AG04450 (cell line): ENCODE data around the gene EIF4G1. TPM values are rescaled to one million over a fixed set of nuclear protein-coding genes. Genes with fewer than 3 reads are reported as not detected.
A peak's percentile ranks its signal among the peaks of the same experiment; 100 is the strongest.

ENCODE experiments used
- CTCF ChIA-PET: fragments of 300-600, 350-600 bp; formaldehyde crosslinking; extraction: SDS; loops from one replicate; lab custom pipeline; 2022; ENCODE audit warnings: antibody characterized with exemption, inconsistent platforms; lab: Charles Lee
- POLR2A ChIA-PET: fragments of 350-600 bp; formaldehyde crosslinking; extraction: SDS; loops from one replicate; lab custom pipeline; 2021; ENCODE audit warnings: antibody characterized with exemption, inconsistent platforms; lab: Yijun Ruan, JAX
- DNase-seq: peaks from one replicate; pipeline ENCODE4 v3.0.0-alpha.2; 2011; ENCODE audit warnings: low read depth, low spot score
- H3K27ac ChIP-seq: one replicate; pipeline ENCODE4 v1.5.1; 2012; ENCODE audit warnings: low read depth, low read length, control low read depth
- H3K27me3 ChIP-seq: one replicate; pipeline ENCODE4 v1.6.0; 2012; ENCODE audit warnings: low read length; ENCODE audit not compliant: control insufficient read depth, insufficient read depth
- H3K4me3 ChIP-seq: 2 replicates; pipeline ENCODE4 v1.5.1; 2011; ENCODE audit warnings: mild to moderate bottlenecking, low read depth, low read length, control low read depth
- H3K9me3 ChIP-seq: 2 replicates; pipeline ENCODE4 v1.5.1; 2012; ENCODE audit warnings: low read length; ENCODE audit not compliant: control insufficient read depth, insufficient read depth
- polyA plus RNA-seq: library from polyadenylated mRNA; depleted of rRNA; stranded (reverse); fragments of >200 nt; gene quantifications from 2 replicates; pipeline ENCODE4 v1.2.3, GENCODE V29; 2011
- TF ChIP-seq, protein P1 (sequence below): IDR thresholded peaks from 2 replicates; pipeline ENCODE4 v1.5.1; 2011; ENCODE audit warnings: low read depth, low read length, control low read depth, inconsistent platforms

EIF4G1 gene
- polyA plus RNA-seq, 1 experiment = 191 TPM

DNA sequence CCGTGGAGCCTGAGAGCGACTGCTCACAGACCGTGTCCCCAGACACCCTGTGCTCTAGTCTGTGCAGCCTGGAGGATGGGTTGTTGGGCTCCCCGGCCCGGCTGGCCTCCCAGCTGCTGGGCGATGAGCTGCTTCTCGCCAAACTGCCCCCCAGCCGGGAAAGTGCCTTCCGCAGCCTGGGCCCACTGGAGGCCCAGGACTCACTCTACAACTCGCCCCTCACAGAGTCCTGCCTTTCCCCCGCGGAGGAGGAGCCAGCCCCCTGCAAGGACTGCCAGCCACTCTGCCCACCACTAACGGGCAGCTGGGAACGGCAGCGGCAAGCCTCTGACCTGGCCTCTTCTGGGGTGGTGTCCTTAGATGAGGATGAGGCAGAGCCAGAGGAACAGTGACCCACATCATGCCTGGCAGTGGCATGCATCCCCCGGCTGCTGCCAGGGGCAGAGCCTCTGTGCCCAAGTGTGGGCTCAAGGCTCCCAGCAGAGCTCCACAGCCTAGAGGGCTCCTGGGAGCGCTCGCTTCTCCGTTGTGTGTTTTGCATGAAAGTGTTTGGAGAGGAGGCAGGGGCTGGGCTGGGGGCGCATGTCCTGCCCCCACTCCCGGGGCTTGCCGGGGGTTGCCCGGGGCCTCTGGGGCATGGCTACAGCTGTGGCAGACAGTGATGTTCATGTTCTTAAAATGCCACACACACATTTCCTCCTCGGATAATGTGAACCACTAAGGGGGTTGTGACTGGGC, 30.3 kb downstream of the EIF4G1 start:
- Histone ChIP-seq H3K27ac (no peak overlapping the region), H3K4me3 (no peak overlapping the region), H3K9me3 (no peaks in the 10 kb centered on the region), H3K27me3 (no peaks in the 10 kb centered on the region)
- TF ChIP-seq, protein P1, sequence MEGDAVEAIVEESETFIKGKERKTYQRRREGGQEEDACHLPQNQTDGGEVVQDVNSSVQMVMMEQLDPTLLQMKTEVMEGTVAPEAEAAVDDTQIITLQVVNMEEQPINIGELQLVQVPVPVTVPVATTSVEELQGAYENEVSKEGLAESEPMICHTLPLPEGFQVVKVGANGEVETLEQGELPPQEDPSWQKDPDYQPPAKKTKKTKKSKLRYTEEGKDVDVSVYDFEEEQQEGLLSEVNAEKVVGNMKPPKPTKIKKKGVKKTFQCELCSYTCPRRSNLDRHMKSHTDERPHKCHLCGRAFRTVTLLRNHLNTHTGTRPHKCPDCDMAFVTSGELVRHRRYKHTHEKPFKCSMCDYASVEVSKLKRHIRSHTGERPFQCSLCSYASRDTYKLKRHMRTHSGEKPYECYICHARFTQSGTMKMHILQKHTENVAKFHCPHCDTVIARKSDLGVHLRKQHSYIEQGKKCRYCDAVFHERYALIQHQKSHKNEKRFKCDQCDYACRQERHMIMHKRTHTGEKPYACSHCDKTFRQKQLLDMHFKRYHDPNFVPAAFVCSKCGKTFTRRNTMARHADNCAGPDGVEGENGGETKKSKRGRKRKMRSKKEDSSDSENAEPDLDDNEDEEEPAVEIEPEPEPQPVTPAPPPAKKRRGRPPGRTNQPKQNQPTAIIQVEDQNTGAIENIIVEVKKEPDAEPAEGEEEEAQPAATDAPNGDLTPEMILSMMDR = no peak
- no peak for DNase-seq
- CTCF ChIA-PET = interaction anchor here (1.1 kb wide), 1 partner anchor 9 kb away, joined by 3 read pairs; no protein-coding TSS in a partner anchor
- POLR2A ChIA-PET = interaction anchor here (2.0 kb wide), 1 partner anchor 8 kb away, joined by 10 read pairs; the partner anchor contains the start of gene FAM131A

DNA sequence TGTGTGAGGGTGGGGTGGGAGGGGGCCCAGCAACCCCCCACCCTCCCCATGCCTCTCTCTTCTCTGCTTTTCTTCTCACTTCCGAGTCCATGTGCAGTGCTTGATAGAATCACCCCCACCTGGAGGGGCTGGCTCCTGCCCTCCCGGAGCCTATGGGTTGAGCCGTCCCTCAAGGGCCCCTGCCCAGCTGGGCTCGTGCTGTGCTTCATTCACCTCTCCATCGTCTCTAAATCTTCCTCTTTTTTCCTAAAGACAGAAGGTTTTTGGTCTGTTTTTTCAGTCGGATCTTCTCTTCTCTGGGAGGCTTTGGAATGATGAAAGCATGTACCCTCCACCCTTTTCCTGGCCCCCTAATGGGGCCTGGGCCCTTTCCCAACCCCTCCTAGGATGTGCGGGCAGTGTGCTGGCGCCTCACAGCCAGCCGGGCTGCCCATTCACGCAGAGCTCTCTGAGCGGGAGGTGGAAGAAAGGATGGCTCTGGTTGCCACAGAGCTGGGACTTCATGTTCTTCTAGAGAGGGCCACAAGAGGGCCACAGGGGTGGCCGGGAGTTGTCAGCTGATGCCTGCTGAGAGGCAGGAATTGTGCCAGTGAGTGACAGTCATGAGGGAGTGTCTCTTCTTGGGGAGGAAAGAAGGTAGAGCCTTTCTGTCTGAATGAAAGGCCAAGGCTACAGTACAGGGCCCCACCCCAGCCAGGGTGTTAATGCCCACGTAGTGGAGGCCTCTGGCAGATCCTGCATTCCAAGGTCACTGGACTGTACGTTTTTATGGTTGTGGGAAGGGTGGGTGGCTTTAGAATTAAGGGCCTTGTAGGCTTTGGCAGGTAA, 31.1 kb downstream of the EIF4G1 start:
- CTCF ChIA-PET = interaction anchor here (1.1 kb wide), 1 partner anchor 8 kb away, joined by 3 read pairs; no protein-coding TSS in a partner anchor
- Histone ChIP-seq H3K9me3 (no peaks in the 10 kb centered on the region), H3K27ac (no peak overlapping the region), H3K4me3 (no peak overlapping the region), H3K27me3 (no peaks in the 10 kb centered on the region)
- POLR2A ChIA-PET = interaction anchor here (0.8 to 2.0 kb wide), 2 partner anchors 8 to 17 kb away, joined by 3 to 10 read pairs; partner anchors contain the start of gene FAM131A
- TF ChIP-seq, protein P1 = peak; percentile 43
- no peak for DNase-seq

DNA sequence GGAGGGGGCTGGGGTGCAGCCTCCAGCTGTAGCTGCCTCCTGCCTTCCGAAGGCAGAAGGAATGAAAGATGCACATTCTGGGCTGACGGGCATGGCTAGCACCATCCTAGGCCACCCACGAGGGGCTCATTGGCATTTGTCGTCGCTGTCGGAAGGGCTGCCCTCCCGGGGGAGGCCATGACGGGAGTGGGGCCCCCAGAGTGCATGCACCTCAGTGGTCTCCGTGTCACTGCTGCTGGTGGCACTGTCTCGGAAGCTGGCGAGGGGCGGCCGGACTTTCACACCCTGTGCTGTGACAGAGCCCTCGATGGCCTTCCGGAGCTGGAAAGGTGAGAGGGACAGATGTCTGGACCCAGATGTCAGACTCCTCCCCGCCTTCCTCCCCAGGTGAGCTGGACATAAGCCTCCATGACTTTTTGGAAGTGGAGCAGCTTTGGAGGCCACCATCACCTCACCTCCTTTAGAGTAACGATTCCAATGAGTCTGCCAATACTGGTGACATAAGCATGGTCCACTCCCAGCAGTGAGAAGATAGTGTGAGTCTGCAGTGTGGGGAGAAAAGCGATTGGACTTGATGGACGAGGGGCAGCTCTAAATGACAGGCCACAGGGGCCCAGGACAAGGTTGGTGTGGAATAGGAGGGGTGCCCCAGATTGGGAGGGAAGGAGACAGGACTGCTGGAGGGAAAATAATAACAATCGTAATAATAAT, 32.2 kb downstream of the EIF4G1 start:
- POLR2A ChIA-PET = interaction anchor here (0.8 to 2.0 kb wide), 2 partner anchors 10 to 16 kb away, joined by 3 to 10 read pairs; partner anchors contain the start of gene FAM131A
- Histone ChIP-seq H3K4me3 (no peak overlapping the region), H3K27ac (no peak overlapping the region), H3K9me3 (no peaks in the 10 kb centered on the region), H3K27me3 (no peaks in the 10 kb centered on the region)
- TF ChIP-seq, protein P1 = no peak
- no peak for DNase-seq
- CTCF ChIA-PET = interaction anchor here (0.5 to 1.4 kb wide), 2 partner anchors 25 to 196 kb away, joined by 3 to 6 read pairs; no protein-coding TSS in a partner anchor

DNA sequence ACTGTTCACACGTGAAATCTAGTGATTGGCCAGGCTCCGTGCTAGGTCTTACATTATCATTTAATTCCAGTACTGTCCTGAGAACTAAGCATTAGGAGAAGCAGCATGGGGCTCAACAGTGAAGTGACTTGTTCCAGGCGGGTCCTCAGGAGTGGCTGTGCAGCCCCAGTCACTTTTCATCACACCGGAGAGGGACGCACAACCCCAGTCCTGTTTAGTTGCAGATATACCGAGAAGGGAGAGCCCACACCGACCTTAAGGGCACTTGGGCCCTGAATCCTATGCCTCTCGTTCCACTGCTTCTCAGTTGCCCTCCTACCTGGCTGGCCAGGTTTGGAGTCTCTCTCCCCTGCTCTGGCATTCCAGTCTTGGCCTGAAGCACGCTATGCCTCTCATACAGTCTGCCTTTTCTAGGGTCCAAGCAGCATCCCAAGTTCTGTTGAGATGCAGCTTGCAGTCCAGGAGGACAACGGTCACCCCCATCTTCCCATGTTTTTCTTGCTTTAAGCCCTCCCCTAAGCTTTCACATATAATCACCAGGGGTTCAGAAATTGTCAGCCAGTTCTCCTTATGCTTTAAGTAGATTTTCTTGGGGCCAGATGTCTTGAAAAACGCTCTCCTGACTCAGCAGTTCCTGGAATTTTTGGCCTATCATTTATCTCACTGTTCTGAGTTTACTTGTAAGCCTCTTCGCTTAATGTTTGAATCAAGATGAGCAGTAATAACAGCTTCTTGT, 33.1 kb downstream of the EIF4G1 start:
- H3K9me3 ChIP-seq = no peaks in the 10 kb centered on the region
- TF ChIP-seq, protein P1 = no peak
- H3K27ac ChIP-seq = no peak overlapping the region
- H3K27me3 ChIP-seq = no peaks in the 10 kb centered on the region
- H3K4me3 ChIP-seq = no peak overlapping the region
- POLR2A ChIA-PET = interaction anchor here (0.6 to 0.8 kb wide), 4 partner anchors 9 to 455 kb away, joined by 3 to 5 read pairs (median 4); partner anchors contain the start of gene FAM131A
- no peak for DNase-seq
- CTCF ChIA-PET = interaction anchor here (1.4 kb wide), 1 partner anchor 24 kb away, joined by 3 read pairs; no protein-coding TSS in a partner anchor
